HEK293 (cell line): ENCODE data around the gene NCBP2.

ENCODE experiments used
- CTCF ChIA-PET: fragments of 350-600 bp; formaldehyde crosslinking; extraction: SDS; loops from one replicate; lab custom pipeline; 2021; ENCODE audit warnings: antibody characterized with exemption; lab: Yijun Ruan, JAX
- POLR2A ChIA-PET: fragments of 300-600 bp; formaldehyde crosslinking; extraction: SDS; loops from one replicate; lab custom pipeline; 2020; ENCODE audit warnings: antibody characterized with exemption, inconsistent platforms; lab: Yijun Ruan, JAX
- H3K27ac ChIP-seq: fragments of 200-500 bp; sonication (Bioruptor generic); 2 replicates; pipeline ENCODE4 v1.5.1; 2014; ENCODE audit warnings: low read depth, low read length, control low read depth, inconsistent platforms; ENCODE audit errors: extremely low read depth
- H3K36me3 ChIP-seq, 2 experiments: fragments of 200-500 bp in 1 of 2; sonication (Bioruptor generic) in 1 of 2; 1 replicate in 1 of 2; 2 replicates in 1 of 2; pipeline ENCODE4 v1.5.1; 2014 to 2017; ENCODE audit warnings: inconsistent platforms in 2 of 2, low read length in 2 of 2; ENCODE audit not compliant: control insufficient read depth in 2 of 2, insufficient read depth in 1 of 2
- H3K4me1 ChIP-seq: fragments of 200-500 bp; sonication (Bioruptor generic); 2 replicates; pipeline ENCODE4 v1.5.1; 2014; ENCODE audit warnings: mild to moderate bottlenecking, low read length, inconsistent platforms; ENCODE audit not compliant: control insufficient read depth, insufficient read depth
- H3K4me3 ChIP-seq: 2 replicates; pipeline ENCODE4 v1.5.1; 2011; ENCODE audit warnings: low read depth, mild to moderate bottlenecking, control low read depth, low read length, moderate library complexity
- H3K9me3 ChIP-seq: fragments of 200-500 bp; sonication (Bioruptor generic); 2 replicates; pipeline ENCODE4 v1.5.1; 2014; ENCODE audit warnings: low read depth, low read length, inconsistent platforms; ENCODE audit not compliant: control insufficient read depth, insufficient read depth
- GLI2 ChIP-seq: fragments of 450-650 bp; formaldehyde crosslinking; IDR thresholded peaks from 2 replicates; pipeline ENCODE4; 2017; ENCODE audit warnings: missing biosample characterization, missing genetic modification characterization, low read depth, borderline replicate concordance
- HOXD13 ChIP-seq: sonication (generic); formaldehyde crosslinking; IDR thresholded peaks from 2 replicates; pipeline ENCODE4 v1.8.0; 2022; ENCODE audit warnings: missing genetic modification reagents, borderline replicate concordance
- MYNN ChIP-seq: fragments of 450-650 bp; formaldehyde crosslinking; IDR thresholded peaks from 2 replicates; pipeline ENCODE4 v1.5.1; 2016; ENCODE audit warnings: missing biosample characterization, missing genetic modification characterization, borderline replicate concordance
- TRIM28 ChIP-seq: IDR thresholded peaks from 2 replicates; pipeline ENCODE4 v1.6.1; 2011; ENCODE audit warnings: low read length, control low read depth, borderline replicate concordance
- ZBTB20 ChIP-seq: fragments of 450-650 bp; formaldehyde crosslinking; IDR thresholded peaks from 2 replicates; pipeline ENCODE4 v1.5.1; 2016; ENCODE audit warnings: missing biosample characterization, missing genetic modification characterization
- ZNF114 ChIP-seq: fragments of 450-650 bp; formaldehyde crosslinking; IDR thresholded peaks from 2 replicates; pipeline ENCODE4 v1.5.0; 2017; ENCODE audit warnings: missing biosample characterization, missing genetic modification characterization
- ZNF221 ChIP-seq: fragments of 450-650 bp; formaldehyde crosslinking; IDR thresholded peaks from 2 replicates; pipeline ENCODE4 v1.5.1; 2017; ENCODE audit warnings: missing biosample characterization, missing genetic modification characterization, borderline replicate concordance
- ZNF239 ChIP-seq: fragments of 450-650 bp; formaldehyde crosslinking; IDR thresholded peaks from 2 replicates; pipeline ENCODE4 v1.5.1; 2016; ENCODE audit warnings: missing biosample characterization, missing genetic modification characterization
- ZNF248 ChIP-seq: fragments of 450-650 bp; formaldehyde crosslinking; IDR thresholded peaks from 2 replicates; pipeline ENCODE4 v1.5.1; 2017; ENCODE audit warnings: missing biosample characterization, missing genetic modification characterization
- ZNF341 ChIP-seq: fragments of 450-650 bp; formaldehyde crosslinking; IDR thresholded peaks from 2 replicates; pipeline ENCODE4; 2016; ENCODE audit warnings: low read depth, missing biosample characterization, missing genetic modification characterization
- ZNF394 ChIP-seq: fragments of 450-650 bp; formaldehyde crosslinking; IDR thresholded peaks from 2 replicates; pipeline ENCODE4 v1.5.1; 2016; ENCODE audit warnings: missing biosample characterization, missing genetic modification characterization, mild to moderate bottlenecking, moderate library complexity, borderline replicate concordance
- ZNF510 ChIP-seq: fragments of 450-650 bp; formaldehyde crosslinking; IDR thresholded peaks from 2 replicates; pipeline ENCODE4 v1.5.1; 2018; ENCODE audit warnings: mild to moderate bottlenecking, missing genetic modification characterization, missing biosample characterization; ENCODE audit not compliant: insufficient replicate concordance
- ZNF658 ChIP-seq: fragments of 450-650 bp; formaldehyde crosslinking; IDR thresholded peaks from 2 replicates; pipeline ENCODE4; 2016; ENCODE audit warnings: missing biosample characterization, missing genetic modification characterization
- ZNF701 ChIP-seq: fragments of 450-650 bp; formaldehyde crosslinking; IDR thresholded peaks from 2 replicates; pipeline ENCODE4 v1.5.1; 2016; ENCODE audit warnings: missing biosample characterization, missing genetic modification characterization
- TF ChIP-seq, protein P1 (sequence below): fragments of 450-650 bp; IDR thresholded peaks from 2 replicates; pipeline ENCODE4 v1.5.1; 2018; ENCODE audit warnings: missing biosample characterization, mild to moderate bottlenecking, missing genetic modification characterization
- TF ChIP-seq, protein P2 (sequence below): fragments of 450-650 bp; formaldehyde crosslinking; IDR thresholded peaks from 2 replicates; pipeline ENCODE4 v1.5.1; 2016; ENCODE audit warnings: missing biosample characterization, missing genetic modification characterization
- TF ChIP-seq, protein P3 (sequence below): fragments of 450-650 bp; formaldehyde crosslinking; IDR thresholded peaks from 2 replicates; pipeline ENCODE4 v1.5.1; 2016; ENCODE audit warnings: missing biosample characterization, missing genetic modification characterization
- TF ChIP-seq, protein P4 (sequence below): fragments of 450-650 bp; formaldehyde crosslinking; IDR thresholded peaks from 2 replicates; pipeline ENCODE4 v1.5.1; 2016; ENCODE audit warnings: missing biosample characterization, missing genetic modification characterization

The NCBP2 gene

DNA sequence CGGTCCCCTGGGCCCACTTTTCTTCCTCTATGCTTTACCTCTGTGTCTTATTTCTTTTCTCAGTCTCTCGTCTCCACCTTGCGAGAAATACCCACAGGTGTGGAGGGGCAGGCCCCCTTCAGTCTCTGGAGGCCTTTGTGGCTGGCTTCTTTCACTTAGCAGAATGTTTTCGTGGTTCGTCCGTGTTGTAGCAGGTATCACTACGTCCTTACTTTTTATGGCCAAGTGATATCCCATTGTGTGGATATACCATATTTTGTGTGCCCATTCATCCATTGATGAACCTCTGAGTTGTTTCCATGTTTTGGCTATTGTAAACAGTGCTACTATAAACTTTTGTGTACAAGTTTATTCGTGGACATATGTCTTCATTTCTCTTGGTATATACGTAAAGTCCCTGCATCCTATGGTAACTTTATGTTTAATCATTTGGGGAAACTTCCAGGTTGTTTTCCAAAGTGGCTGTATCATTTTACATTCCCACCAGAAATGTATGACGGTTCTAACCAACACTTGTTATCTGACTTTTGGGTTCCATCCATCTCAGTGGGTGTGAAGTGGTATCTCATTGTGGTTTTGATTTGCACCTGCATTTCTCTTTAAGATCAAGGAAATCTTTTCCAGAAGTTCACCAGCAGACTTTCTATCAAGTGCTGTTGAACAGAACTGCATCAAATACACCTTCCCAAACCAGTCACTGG is 20.8 kb upstream of the NCBP2 start:
- CTCF ChIA-PET = no interaction called here
- no peaks in the 10 kb centered on the region for H3K4me1 ChIP-seq
- H3K9me3 ChIP-seq = no peaks in the 10 kb centered on the region
- no peak overlapping the region for H3K4me3 ChIP-seq
- H3K36me3 ChIP-seq = no peaks in the 10 kb centered on the region
- POLR2A ChIA-PET = no interaction called here
- TF ChIP-seq ZNF221 (tag by site-specific recombination) (no peak), TRIM28 (no peak), ZNF341 (tag by site-specific recombination) (no peak), HOXD13 (CRISPR knock-in tag) (no peak), ZNF510 (tag by site-specific recombination) (no peak), ZNF248 (no peak), GLI2 (tag by site-specific recombination) (no peak), ZNF658 (tag by site-specific recombination) (no peak)
- TF ChIP-seq, protein P1, sequence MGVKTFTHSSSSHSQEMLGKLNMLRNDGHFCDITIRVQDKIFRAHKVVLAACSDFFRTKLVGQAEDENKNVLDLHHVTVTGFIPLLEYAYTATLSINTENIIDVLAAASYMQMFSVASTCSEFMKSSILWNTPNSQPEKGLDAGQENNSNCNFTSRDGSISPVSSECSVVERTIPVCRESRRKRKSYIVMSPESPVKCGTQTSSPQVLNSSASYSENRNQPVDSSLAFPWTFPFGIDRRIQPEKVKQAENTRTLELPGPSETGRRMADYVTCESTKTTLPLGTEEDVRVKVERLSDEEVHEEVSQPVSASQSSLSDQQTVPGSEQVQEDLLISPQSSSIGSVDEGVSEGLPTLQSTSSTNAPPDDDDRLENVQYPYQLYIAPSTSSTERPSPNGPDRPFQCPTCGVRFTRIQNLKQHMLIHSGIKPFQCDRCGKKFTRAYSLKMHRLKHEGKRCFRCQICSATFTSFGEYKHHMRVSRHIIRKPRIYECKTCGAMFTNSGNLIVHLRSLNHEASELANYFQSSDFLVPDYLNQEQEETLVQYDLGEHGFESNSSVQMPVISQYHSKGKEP = no peak
- TF ChIP-seq, protein P2, sequence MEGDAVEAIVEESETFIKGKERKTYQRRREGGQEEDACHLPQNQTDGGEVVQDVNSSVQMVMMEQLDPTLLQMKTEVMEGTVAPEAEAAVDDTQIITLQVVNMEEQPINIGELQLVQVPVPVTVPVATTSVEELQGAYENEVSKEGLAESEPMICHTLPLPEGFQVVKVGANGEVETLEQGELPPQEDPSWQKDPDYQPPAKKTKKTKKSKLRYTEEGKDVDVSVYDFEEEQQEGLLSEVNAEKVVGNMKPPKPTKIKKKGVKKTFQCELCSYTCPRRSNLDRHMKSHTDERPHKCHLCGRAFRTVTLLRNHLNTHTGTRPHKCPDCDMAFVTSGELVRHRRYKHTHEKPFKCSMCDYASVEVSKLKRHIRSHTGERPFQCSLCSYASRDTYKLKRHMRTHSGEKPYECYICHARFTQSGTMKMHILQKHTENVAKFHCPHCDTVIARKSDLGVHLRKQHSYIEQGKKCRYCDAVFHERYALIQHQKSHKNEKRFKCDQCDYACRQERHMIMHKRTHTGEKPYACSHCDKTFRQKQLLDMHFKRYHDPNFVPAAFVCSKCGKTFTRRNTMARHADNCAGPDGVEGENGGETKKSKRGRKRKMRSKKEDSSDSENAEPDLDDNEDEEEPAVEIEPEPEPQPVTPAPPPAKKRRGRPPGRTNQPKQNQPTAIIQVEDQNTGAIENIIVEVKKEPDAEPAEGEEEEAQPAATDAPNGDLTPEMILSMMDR = no peak
- TF ChIP-seq, protein P3, sequence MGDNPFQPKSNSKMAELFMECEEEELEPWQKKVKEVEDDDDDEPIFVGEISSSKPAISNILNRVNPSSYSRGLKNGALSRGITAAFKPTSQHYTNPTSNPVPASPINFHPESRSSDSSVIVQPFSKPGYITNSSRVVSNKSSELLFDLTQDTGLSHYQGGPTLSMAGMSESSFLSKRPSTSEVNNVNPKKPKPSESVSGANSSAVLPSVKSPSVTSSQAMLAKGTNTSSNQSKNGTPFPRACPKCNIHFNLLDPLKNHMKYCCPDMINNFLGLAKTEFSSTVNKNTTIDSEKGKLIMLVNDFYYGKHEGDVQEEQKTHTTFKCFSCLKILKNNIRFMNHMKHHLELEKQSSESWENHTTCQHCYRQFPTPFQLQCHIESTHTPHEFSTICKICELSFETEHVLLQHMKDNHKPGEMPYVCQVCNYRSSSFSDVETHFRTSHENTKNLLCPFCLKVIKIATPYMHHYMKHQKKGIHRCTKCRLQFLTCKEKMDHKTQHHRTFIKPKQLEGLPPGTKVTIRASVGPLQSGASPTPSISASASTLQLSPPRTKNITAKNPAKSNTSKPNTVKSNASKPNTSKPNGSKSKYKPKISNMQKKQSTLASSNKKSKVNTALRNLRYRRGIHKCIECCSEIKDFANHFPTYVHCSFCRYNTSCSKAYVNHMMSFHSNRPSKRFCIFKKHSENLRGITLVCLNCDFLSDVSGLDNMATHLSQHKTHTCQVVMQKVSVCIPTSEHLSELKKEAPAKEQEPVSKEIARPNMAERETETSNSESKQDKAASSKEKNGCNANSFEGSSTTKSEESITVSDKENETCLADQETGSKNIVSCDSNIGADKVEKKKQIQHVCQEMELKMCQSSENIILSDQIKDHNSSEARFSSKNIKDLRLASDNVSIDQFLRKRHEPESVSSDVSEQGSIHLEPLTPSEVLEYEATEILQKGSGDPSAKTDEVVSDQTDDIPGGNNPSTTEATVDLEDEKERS (tag by site-specific recombination) = no peak
- TF ChIP-seq, protein P4, sequence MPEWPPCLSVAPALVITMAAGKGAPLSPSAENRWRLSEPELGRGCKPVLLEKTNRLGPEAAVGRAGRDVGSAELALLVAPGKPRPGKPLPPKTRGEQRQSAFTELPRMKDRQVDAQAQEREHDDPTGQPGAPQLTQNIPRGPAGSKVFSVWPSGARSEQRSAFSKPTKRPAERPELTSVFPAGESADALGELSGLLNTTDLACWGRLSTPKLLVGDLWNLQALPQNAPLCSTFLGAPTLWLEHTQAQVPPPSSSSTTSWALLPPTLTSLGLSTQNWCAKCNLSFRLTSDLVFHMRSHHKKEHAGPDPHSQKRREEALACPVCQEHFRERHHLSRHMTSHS (tag by site-specific recombination) = no peak
- no peak overlapping the region for H3K27ac ChIP-seq

DNA sequence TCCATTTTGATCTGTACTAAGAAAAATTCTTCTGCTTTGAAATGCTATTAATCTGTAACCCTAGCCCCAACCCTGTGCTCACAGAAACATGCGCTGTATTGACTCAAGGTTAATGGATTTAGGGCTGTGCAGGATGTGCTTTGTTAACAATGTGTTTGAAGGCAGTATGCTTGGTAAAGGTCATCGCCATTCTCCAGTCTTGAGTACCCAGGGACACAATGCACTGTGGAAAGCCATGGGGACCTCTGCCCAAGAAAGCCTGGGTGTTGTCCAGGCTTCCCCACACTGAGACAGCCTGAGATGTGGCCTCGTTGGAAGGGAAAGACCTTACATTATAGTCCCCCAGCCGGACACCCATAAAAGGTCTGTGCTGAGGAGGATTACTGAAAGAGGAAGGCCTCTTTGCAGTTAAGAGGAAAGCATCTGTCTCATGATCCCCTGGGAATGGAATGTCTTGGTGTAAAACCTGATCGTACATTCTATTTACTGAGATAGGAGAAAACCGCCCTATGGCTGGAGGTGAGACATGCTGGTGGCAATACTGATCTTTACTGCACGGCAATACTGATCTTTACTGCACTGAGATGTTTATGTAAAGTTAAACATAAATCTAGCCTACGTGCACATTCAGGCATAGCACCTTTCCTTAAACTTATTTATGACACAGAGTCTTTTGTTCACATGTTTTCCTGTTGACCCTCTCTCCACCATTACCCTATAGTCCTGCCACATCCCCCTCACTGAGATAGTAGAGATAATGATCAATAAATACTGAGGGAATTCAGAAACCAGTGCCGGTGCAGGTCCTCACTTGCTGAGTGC is 20.0 kb upstream of the NCBP2 start:
- no peaks in the 10 kb centered on the region for H3K9me3 ChIP-seq
- H3K4me3 ChIP-seq = no peak overlapping the region
- no peak overlapping the region for H3K27ac ChIP-seq
- TF ChIP-seq ZNF114 (tag by site-specific recombination) (no peak), ZNF394 (tag by site-specific recombination) (no peak), MYNN (tag by site-specific recombination) (no peak), ZBTB20 (tag by site-specific recombination) (no peak), ZNF239 (tag by site-specific recombination) (no peak), ZNF701 (no peak)
- CTCF ChIA-PET = no interaction called here
- no peaks in the 10 kb centered on the region for H3K36me3 ChIP-seq
- H3K4me1 ChIP-seq = no peaks in the 10 kb centered on the region
- POLR2A ChIA-PET = no interaction called here
